Stromal cell of bone marrow (primary cell): ENCODE results near the gene PSORS1C1.
A peak's percentile ranks its signal among the peaks of the same experiment; 100 is the strongest.

ENCODE experiments used
- DNase-seq: peaks from one replicate; pipeline ENCODE4 v3.0.0-alpha.2; 2012; ENCODE audit warnings: low read depth

Gene PSORS1C1

GRCh38 chr6:31126396-31127175 is 12.0 kb downstream of the PSORS1C1 start:
- no peak for DNase-seq

GRCh38 chr6:31128093-31128676 is 13.6 kb downstream of the PSORS1C1 start:
- DNase-seq, result no peak

- no peak for DNase-seq
Observed at GRCh38 chr6:31129130-31129529, 14.5 kb downstream of the PSORS1C1 start.

DNA sequence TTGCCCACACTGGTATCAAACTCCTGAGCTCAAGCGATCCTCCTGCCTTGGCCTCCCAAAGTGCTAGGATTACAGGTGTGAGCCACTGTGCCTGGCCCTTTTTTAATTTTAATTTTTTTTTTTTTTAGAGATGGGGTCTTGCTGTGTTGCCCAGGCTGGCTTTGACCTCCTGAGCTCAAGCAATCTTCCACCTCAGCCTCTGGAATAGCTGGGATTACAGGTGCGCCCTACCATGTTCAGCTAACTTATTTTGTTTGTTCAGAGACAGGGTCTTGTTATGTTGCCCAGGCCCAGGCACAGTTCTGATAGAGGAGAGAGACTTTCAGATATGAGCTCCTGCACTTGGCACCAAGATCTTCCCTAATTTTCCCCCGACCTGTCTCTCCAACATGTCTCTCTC is 16.2 kb downstream of the PSORS1C1 start:
- DNase-seq, result no peak

DNA sequence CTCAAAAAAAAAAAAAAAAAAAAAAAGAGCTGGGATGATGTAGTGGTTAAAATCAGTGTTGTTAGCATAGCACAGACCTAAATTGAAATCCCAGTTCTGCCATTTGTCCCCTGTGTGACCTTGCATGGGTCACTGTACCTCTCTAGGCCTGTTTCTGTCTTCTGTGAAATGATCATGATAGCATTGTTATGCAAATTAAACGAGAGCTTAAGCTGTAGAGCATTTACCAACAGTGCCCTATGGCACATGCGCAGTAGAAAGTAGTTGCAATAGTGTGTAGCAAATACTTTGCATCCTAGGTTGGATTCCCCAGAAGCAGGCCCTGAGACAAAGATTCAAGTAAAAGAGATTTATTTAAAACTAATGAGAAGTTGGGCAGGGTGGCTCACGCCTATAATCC is 17.0 kb downstream of the PSORS1C1 start:
- no peak for DNase-seq

GRCh38 chr6:31132806-31133205 is 18.2 kb downstream of the PSORS1C1 start:
- no peak for DNase-seq

DNA sequence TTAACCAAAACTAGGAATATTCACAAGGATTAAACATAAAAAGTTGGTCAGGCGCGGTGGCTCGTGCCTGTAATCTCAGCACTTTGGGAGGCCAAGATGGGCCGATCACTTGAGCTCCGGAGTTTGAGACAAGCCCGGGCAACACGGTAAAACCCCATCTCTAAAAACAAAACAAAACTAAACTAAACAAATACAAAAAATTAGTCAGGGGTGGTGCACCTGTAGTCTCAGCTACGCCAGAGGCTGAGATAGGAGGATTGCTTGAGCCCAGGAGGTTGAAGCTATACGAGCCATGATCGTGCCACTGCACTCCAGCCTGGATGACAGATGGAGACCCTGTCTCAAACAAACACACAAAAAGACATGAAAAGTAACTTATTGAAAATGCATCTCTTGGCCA is 21.1 kb downstream of the PSORS1C1 start:
- no peak for DNase-seq

GRCh38 chr6:31138982-31139381 is 24.4 kb downstream of the PSORS1C1 start, which contains the start of gene PSORS1C2:
Gene PSORS1C2, minus strand, starts transcription at chr6:31139066. Its CDS starts 40 bp downstream, at chr6:31139026.
- no peak for DNase-seq

GRCh38 chr6:31139599-31139998 is 25.0 kb downstream of the PSORS1C1 start:
- no peak for DNase-seq

GRCh38 chr6:31140643-31141042 is 26.0 kb downstream of the PSORS1C1 start:
- no peak for DNase-seq

- no peak for DNase-seq
Observed at GRCh38 chr6:31142361-31142761, 27.8 kb downstream of the PSORS1C1 start.

GRCh38 chr6:31143148-31143547 is 28.5 kb downstream of the PSORS1C1 start:
- DNase-seq, result peak; percentile 36

- no peak for DNase-seq
Observed at GRCh38 chr6:31144296-31144969, 29.8 kb downstream of the PSORS1C1 start.

GRCh38 chr6:31144970-31145340 is 30.4 kb downstream of the PSORS1C1 start:
- no peak for DNase-seq

DNA sequence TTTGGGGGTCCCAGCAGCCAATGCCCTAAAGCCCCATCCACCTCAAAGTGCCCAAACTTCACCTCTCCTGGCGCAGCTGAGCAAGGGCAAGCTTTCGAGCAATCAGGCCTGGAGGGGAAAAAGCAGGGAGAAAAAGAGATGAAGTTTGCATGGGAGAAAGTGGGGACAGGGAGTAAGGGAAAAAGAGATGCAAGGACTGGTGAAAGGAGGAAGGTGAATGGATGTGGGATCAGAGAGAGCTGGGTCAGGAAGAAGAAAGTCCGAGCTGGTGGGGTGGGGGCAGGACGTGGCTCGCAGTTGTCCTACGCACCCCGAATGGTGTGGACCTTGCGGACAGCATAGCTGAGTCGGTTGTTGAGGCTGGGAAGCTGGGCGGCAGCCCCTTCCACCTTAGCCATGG is 30.8 kb downstream of the PSORS1C1 start:
- no peak for DNase-seq

- DNase-seq, result no peak
Observed at GRCh38 chr6:31149827-31150447, 35.3 kb downstream of the PSORS1C1 start.

- no peak for DNase-seq
Observed at GRCh38 chr6:31152781-31153180, 38.2 kb downstream of the PSORS1C1 start.

- DNase-seq, result no peak
Observed at GRCh38 chr6:31154436-31154835, 39.8 kb downstream of the PSORS1C1 start.

- no peak for DNase-seq
Observed at GRCh38 chr6:31156641-31157040, 42.0 kb downstream of the PSORS1C1 start.

GRCh38 chr6:31157513-31158139 is 43.0 kb downstream of the PSORS1C1 start, which contains the start of gene CCHCR1:
Gene CCHCR1, minus strand, starts transcription at chr6:31157802. Its CDS starts 202 bp downstream, at chr6:31157600.
- DNase-seq, result no peak

- peak; percentile 98 for DNase-seq
Observed at GRCh38 chr6:31158140-31158862, 43.7 kb downstream of the PSORS1C1 start, which contains the start of gene TCF19. Gene TCF19, plus strand, starts transcription at chr6:31158589. Its CDS starts 881 bp downstream, at chr6:31159470.
